Trophoblast cell (in vitro differentiated cells and primary cell): Measurements from ENCODE around the gene RNF175.

Experiments
- DNase-seq, 2 donors: peaks; one replicate each; pipeline ENCODE4 v3.0.0-alpha.2; 2016
- H2AFZ ChIP-seq: 2 replicates; pipeline ENCODE4 v1.6.1; 2013; ENCODE audit warnings: low read length, moderate library complexity, mild to moderate bottlenecking; ENCODE audit not compliant: insufficient read depth, poor library complexity
- H2AK5ac ChIP-seq: 2 replicates; pipeline ENCODE4 v1.6.1; 2013; ENCODE audit warnings: mild to moderate bottlenecking, low read length
- H2BK120ac ChIP-seq: 2 replicates; pipeline ENCODE4 v1.6.1; 2013; ENCODE audit warnings: low read length, mild to moderate bottlenecking, moderate library complexity; ENCODE audit not compliant: insufficient read depth, poor library complexity
- H2BK12ac ChIP-seq: 2 replicates; pipeline ENCODE4 v1.6.1; 2013; ENCODE audit warnings: mild to moderate bottlenecking, low read length, moderate library complexity
- H2BK5ac ChIP-seq: 2 replicates; pipeline ENCODE4 v1.6.1; 2013; ENCODE audit warnings: low read length, low read depth, moderate library complexity, mild to moderate bottlenecking; ENCODE audit not compliant: poor library complexity
- H3K14ac ChIP-seq: 2 replicates; pipeline ENCODE4 v1.6.1; 2013; ENCODE audit warnings: mild to moderate bottlenecking, low read length
- H3K18ac ChIP-seq: 2 replicates; pipeline ENCODE4 v1.6.1; 2013; ENCODE audit warnings: mild to moderate bottlenecking, low read length
- H3K23ac ChIP-seq: 2 replicates; pipeline ENCODE4 v1.6.1; 2013; ENCODE audit warnings: low read length
- H3K27ac ChIP-seq: 2 replicates; pipeline ENCODE4 v1.5.1; 2013; ENCODE audit warnings: low read depth, mild to moderate bottlenecking, inconsistent platforms, low read length, moderate library complexity
- H3K27me3 ChIP-seq: 2 replicates; pipeline ENCODE4 v1.6.1; 2013; ENCODE audit warnings: inconsistent platforms, mild to moderate bottlenecking, low read length, moderate library complexity; ENCODE audit not compliant: insufficient read depth
- H3K36me3 ChIP-seq, 2 experiments: 1 replicate in 1 of 2; 2 replicates in 1 of 2; pipeline ENCODE4 v1.6.1; 2013; ENCODE audit warnings: low read length in 2 of 2, mild to moderate bottlenecking in 2 of 2, moderate library complexity in 1 of 2; ENCODE audit not compliant: insufficient read depth in 2 of 2, control insufficient read depth in 1 of 2
- H3K4ac ChIP-seq: 2 replicates; pipeline ENCODE4 v1.6.1; 2013; ENCODE audit warnings: low read depth, mild to moderate bottlenecking, low read length, moderate library complexity
- H3K4me1 ChIP-seq, 2 experiments: 1 replicate in 1 of 2; 2 replicates in 1 of 2; pipeline ENCODE4 v1.6.1; 2013; ENCODE audit warnings: low read length in 2 of 2, mild to moderate bottlenecking in 2 of 2, moderate library complexity in 1 of 2; ENCODE audit not compliant: insufficient read depth in 2 of 2, control insufficient read depth in 1 of 2
- H3K4me2 ChIP-seq: 2 replicates; pipeline ENCODE4 v1.6.1; 2013; ENCODE audit warnings: inconsistent platforms, mild to moderate bottlenecking, low read length, moderate library complexity
- H3K4me3 ChIP-seq: 2 replicates; pipeline ENCODE4 v1.5.1; 2013; ENCODE audit warnings: mild to moderate bottlenecking, low read depth, low read length, inconsistent platforms
- H3K79me1 ChIP-seq: one replicate; pipeline ENCODE4 v1.6.1; 2013; ENCODE audit warnings: low read length
- H3K79me2 ChIP-seq: 2 replicates; pipeline ENCODE4 v1.6.1; 2013; ENCODE audit warnings: low read length, mild to moderate bottlenecking; ENCODE audit not compliant: control insufficient read depth, insufficient read depth, poor library complexity
- H3K9ac ChIP-seq: 2 replicates; pipeline ENCODE4 v1.6.1; 2013; ENCODE audit warnings: mild to moderate bottlenecking, low read length
- H3K9me3 ChIP-seq: 2 replicates; pipeline ENCODE4 v1.6.1; 2013; ENCODE audit warnings: low read depth, mild to moderate bottlenecking, control low read depth, inconsistent platforms, low read length; ENCODE audit not compliant: insufficient read depth
- H4K12ac ChIP-seq: 2 replicates; pipeline ENCODE4 v1.6.1; 2013; ENCODE audit warnings: low read depth, mild to moderate bottlenecking, low read length, moderate library complexity
- H4K8ac ChIP-seq: 2 replicates; pipeline ENCODE4 v1.6.1; 2013; ENCODE audit warnings: low read depth, mild to moderate bottlenecking, low read length, moderate library complexity
- H4K91ac ChIP-seq: one replicate; pipeline ENCODE4 v1.6.1; 2013; ENCODE audit warnings: low read depth, mild to moderate bottlenecking, low read length, moderate library complexity
- WGBS: extraction: QIAGEN DNeasy Blood & Tissue Kit; methylation state at CpG from one replicate; pipeline ENCODE4 v1.1.7; 2013; ENCODE audit warnings: missing lambda C conversion rate; ENCODE audit not compliant: insufficient read length, insufficient coverage; ENCODE audit errors: extremely low coverage; 5-methylcytosine and 5-hydroxymethylcytosine counted together

RNF175 gene

GRCh38 chr4:153728151-153728550, 31.7 kb downstream of the RNF175 start:
- no peak overlapping the region for H3K14ac ChIP-seq
- no peak overlapping the region for H3K27ac ChIP-seq
- no peaks in the 10 kb centered on the region for H3K79me2 ChIP-seq
- H2AK5ac ChIP-seq, result no peak overlapping the region
- H2BK12ac ChIP-seq, result no peak overlapping the region
- no peak overlapping the region for H2BK5ac ChIP-seq
- H3K4me3 ChIP-seq, result no peak overlapping the region
- no peaks in the 10 kb centered on the region for H3K27me3 ChIP-seq
- H4K91ac ChIP-seq, result no peak overlapping the region
- no peak overlapping the region for H4K8ac ChIP-seq
- no peak overlapping the region for H3K23ac ChIP-seq
- no peaks in the 10 kb centered on the region for H3K9me3 ChIP-seq
- no CpG with 5 or more reads among the region's 5 CpGs for WGBS
- no peak overlapping the region for H3K4ac ChIP-seq
- H2BK120ac ChIP-seq, result no peak overlapping the region
- H3K9ac ChIP-seq, result no peak overlapping the region
- H4K12ac ChIP-seq, result no peak overlapping the region
- H3K4me1 ChIP-seq, result no peaks in the 10 kb centered on the region
- H3K79me1 ChIP-seq, result no peaks in the 10 kb centered on the region
- no peak overlapping the region for H3K18ac ChIP-seq
- no peak overlapping the region for H3K4me2 ChIP-seq
- H3K36me3 ChIP-seq, result no peaks in the 10 kb centered on the region
- DNase-seq, result no peak
- no peak overlapping the region for H2AFZ ChIP-seq

DNA sequence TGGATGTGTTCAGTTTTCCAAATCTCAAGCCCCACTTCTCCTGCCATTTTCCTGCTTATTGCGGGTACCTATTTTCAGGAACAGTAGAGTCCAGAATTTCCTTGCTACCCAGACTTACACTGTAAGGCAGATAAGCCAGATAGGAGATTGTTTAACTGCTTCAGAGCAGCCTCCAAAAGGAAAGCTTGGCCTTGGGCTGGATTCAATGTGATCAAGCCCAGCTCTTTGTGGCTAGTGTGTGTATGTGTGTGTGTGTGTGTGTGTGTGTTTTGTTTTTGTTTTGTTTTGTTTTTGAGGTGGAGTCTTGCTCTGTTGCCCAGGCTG, 34.0 kb downstream of the RNF175 start:
- no peak overlapping the region for H3K4me3 ChIP-seq
- no peak overlapping the region for H4K12ac ChIP-seq
- no peak overlapping the region for H2AK5ac ChIP-seq
- H3K4ac ChIP-seq, result no peak overlapping the region
- no peak overlapping the region for H4K91ac ChIP-seq
- H2AFZ ChIP-seq, result no peak overlapping the region
- no CpG with 5 or more reads among the region's 1 CpG for WGBS
- no peak overlapping the region for H2BK5ac ChIP-seq
- no peaks in the 10 kb centered on the region for H3K9me3 ChIP-seq
- no peak overlapping the region for H4K8ac ChIP-seq
- no peak overlapping the region for H2BK12ac ChIP-seq
- H3K27ac ChIP-seq, result no peak overlapping the region
- H3K14ac ChIP-seq, result no peak overlapping the region
- no peaks in the 10 kb centered on the region for H3K27me3 ChIP-seq
- H2BK120ac ChIP-seq, result no peak overlapping the region
- no peak overlapping the region for H3K9ac ChIP-seq
- no peak for DNase-seq
- H3K23ac ChIP-seq, result no peak overlapping the region
- no peak overlapping the region for H3K18ac ChIP-seq
- H3K36me3 ChIP-seq, result no peaks in the 10 kb centered on the region
- no peak overlapping the region for H3K4me2 ChIP-seq
- H3K4me1 ChIP-seq, result no peaks in the 10 kb centered on the region
- no peaks in the 10 kb centered on the region for H3K79me2 ChIP-seq
- H3K79me1 ChIP-seq, result no peaks in the 10 kb centered on the region

DNA sequence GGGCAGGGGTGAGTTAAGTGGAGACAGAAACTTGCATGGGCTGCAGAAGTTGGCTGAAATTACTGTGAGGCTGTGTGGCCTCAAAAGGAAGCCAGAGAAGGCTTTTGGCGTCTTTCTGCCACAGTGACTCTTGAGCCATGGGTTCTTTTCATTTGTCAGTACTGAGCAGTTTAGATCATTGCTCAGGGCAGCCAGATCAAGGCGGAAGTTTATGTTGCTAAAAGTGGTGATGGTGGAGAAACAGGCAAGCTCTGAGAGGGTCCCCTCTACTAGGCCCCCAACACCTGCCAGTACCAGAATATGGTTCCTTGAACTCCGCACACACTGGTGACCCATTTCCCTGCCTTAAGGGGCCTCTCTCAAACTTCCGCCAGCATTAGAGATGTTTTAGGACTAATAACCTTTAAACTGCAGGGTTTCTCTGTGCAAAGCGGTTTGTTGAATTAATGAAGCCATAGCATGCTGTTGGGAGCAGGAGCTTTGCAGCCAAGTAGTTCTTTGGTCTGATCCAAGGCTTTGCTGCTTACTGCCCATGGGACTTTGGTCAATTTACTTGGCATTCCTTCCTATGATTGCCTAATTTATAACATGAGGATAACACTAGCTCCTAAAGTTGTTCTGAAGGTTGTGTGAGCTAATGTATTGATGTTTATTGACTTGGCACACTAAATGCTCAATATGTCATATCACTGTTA, 34.5 kb downstream of the RNF175 start:
- Histone ChIP-seq H3K4me1 (no peaks in the 10 kb centered on the region), H3K4me2 (no peak overlapping the region), H4K8ac (no peak overlapping the region), H3K27ac (no peak overlapping the region), H3K9me3 (no peaks in the 10 kb centered on the region), H3K14ac (no peak overlapping the region), H2BK12ac (no peak overlapping the region), H3K23ac (no peak overlapping the region), H3K79me2 (no peaks in the 10 kb centered on the region), H2AFZ (no peak overlapping the region), H3K18ac (no peak overlapping the region), H3K4me3 (no peak overlapping the region), H3K9ac (no peak overlapping the region), H3K36me3 (no peaks in the 10 kb centered on the region), H3K4ac (no peak overlapping the region), H3K27me3 (no peaks in the 10 kb centered on the region), H3K79me1 (no peaks in the 10 kb centered on the region), H4K12ac (no peak overlapping the region), H2AK5ac (no peak overlapping the region), H4K91ac (no peak overlapping the region), H2BK120ac (no peak overlapping the region), H2BK5ac (no peak overlapping the region)
- DNase-seq, result no peak
- WGBS, result no CpG with 5 or more reads among the region's 5 CpGs

- H2BK5ac ChIP-seq, result no peak overlapping the region
- H3K79me1 ChIP-seq, result no peaks in the 10 kb centered on the region
- no peak overlapping the region for H3K4ac ChIP-seq
- WGBS, result no CpG with 5 or more reads among the region's 5 CpGs
- no peaks in the 10 kb centered on the region for H3K27me3 ChIP-seq
- H3K9ac ChIP-seq, result no peak overlapping the region
- DNase-seq, result no peak
- no peak overlapping the region for H2BK120ac ChIP-seq
- H3K4me1 ChIP-seq, result no peaks in the 10 kb centered on the region
- no peak overlapping the region for H3K4me2 ChIP-seq
- no peaks in the 10 kb centered on the region for H3K36me3 ChIP-seq
- H3K23ac ChIP-seq, result no peak overlapping the region
- no peak overlapping the region for H4K8ac ChIP-seq
- no peak overlapping the region for H3K14ac ChIP-seq
- H2BK12ac ChIP-seq, result no peak overlapping the region
- no peak overlapping the region for H2AFZ ChIP-seq
- H3K27ac ChIP-seq, result no peak overlapping the region
- no peaks in the 10 kb centered on the region for H3K9me3 ChIP-seq
- H3K4me3 ChIP-seq, result no peak overlapping the region
- no peak overlapping the region for H4K91ac ChIP-seq
- H3K79me2 ChIP-seq, result no peaks in the 10 kb centered on the region
- no peak overlapping the region for H3K18ac ChIP-seq
- H2AK5ac ChIP-seq, result no peak overlapping the region
- H4K12ac ChIP-seq, result no peak overlapping the region
Observed at GRCh38 chr4:153724606-153725005, 35.2 kb downstream of the RNF175 start.
